HG02759 (cell line): Measurements from ENCODE around the gene MTHFR.

Source experiments
- ATAC-seq: cut with Tn5 transposase; IDR thresholded peaks from one replicate; pipeline ENCODE4 v1.9.1; 2021; ENCODE audit warnings: mild to moderate bottlenecking, moderate library complexity; ENCODE audit not compliant: unreplicated experiment

Gene MTHFR

DNA sequence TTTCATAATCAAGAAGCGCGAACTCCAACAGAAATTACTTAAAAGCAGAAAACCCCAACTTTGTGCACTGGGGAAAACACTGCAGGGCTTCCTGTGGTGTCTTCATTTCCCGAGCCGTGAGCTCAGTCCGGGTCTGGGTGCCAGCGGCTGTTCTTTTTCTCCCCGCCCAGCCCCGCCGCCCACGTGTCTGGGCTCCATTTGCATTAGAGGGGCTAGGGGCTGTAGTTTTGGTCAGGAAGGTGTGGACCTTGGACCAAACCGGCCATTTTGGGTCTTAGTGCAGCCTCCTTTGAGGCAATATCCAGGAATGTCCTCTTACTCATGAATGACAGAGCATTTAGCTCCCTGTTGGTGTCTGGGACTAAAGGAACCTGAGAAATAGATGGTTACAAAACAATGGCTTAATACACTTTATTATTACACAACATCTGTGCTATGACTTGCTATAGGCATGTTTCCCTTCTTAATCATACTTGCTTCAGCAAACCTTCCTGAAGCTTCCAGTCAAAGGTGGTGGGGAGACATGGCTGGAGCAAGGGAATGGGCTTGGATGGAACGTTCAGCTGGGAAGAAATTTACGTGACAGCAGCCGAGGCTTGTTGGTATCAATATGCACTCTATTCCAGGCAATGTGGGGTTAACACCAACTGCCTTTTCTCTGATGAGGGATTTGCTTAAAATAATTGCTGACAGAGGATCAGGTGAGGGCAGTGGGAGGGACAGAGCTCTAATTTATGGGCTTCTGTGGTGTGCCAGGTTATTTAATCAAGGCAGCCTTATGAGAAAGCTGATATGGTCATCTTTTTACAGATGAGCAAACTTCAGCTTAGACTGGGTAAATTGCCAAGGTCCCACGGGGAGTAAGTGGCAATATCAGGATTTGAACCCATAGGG lies 68.8 kb downstream of the MTHFR start:
- ATAC-seq, result peak; percentile 46

DNA sequence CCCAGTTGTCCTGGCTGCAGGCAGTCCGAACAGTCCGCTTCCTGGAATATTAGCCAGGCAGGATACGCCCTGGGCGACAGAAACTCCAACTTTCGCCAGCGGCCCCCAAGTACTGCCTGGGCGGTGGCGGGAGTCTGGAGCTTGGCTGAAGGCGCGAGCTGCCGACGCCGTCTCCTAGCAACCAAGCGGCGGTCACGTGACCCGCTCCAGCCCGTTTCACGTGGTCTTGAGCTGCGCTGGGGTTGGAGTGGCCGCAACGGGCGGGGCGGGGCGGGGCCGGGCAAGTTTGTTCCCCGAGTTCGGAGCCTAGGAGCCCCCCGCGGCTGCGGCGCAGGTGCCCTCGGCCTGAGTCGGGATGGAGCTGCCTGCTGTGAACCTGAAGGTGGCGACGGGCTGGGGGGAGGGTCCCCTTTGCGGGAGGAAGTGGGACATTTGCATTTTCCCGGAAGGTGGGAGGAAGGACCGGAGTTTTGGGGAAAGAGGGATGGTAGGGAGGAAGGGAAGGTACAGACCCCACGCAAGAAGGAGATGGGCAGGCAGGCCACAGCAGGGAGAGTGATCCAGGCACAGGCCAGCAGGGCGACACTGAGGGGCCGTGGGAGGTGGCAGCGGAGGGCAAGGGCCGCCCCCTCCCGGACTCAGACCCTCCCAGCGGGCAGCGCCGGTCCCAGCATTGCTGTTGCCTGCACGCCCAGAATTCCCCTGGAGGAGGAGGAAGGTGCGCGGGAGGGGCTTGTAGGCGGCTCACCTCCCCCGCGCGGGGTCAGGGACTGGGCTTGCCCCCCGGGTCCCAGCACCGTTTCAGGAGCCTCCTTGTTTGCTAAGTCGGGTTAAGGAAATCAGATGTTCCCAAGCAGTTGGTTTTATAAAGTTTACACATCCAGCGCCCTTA lies 69.7 kb downstream of the MTHFR start, which contains the start of gene AGTRAP:
AGTRAP (plus strand) TSS at position 283 of the 892 bp plus-strand sequence; CDS start at position 356, 73 bp downstream.
- ATAC-seq, result peak; percentile 77
